Body of pancreas (tissue), 4 donors: Measurements from ENCODE around the gene KLK8. TPM values are rescaled to one million over a fixed set of nuclear protein-coding genes. Genes with fewer than 3 reads are reported as not detected.

Experiments used
- ATAC-seq: fragments of 150-250 bp; one replicate; pipeline ENCODE4 v1.9.1; 2016
- DNase-seq, 4 donors: peaks; one replicate each; pipeline ENCODE4 v3.0.0-alpha.2; 2019
- H3K27ac ChIP-seq, 4 donors: fragments of 200-600 bp; sonication (generic); 1 replicate in 3 of 4; 2 replicates in 1 of 4; pipeline versions ENCODE4 v1.5.1 to v1.6.1; 2016 to 2019; ENCODE audit warnings: mild to moderate bottlenecking in 1 of 4, mixed read lengths in 1 of 4, moderate library complexity in 1 of 4
- H3K27me3 ChIP-seq, 2 donors: fragments of 200-600 bp; sonication (generic); one replicate each; pipeline ENCODE4 v1.6.0; 2016; ENCODE audit warnings: mild to moderate bottlenecking in 1 of 2
- H3K36me3 ChIP-seq, 2 donors: fragments of 200-600 bp; sonication (generic); replicated peaks in 1 of 2; 2 replicates each; pipeline ENCODE4 v1.5.1; 2016; ENCODE audit warnings: low read depth in 2 of 2; ENCODE audit not compliant: insufficient read depth in 1 of 2
- H3K4me1 ChIP-seq: fragments of 200-600 bp; sonication (generic); one replicate; pipeline ENCODE4 v1.6.0; 2016
- H3K4me3 ChIP-seq, 2 donors: fragments of 200-600 bp; sonication (generic); 1 replicate in 1 of 2; 2 replicates in 1 of 2; pipeline ENCODE4 v1.5.1; 2016 to 2019
- H3K9me3 ChIP-seq, 3 donors: fragments of 200-600 bp; sonication (generic); 1 replicate in 2 of 3; 2 replicates in 1 of 3; pipeline ENCODE4 v1.5.1; 2016
- CTCF ChIP-seq, 7 experiments: fragments of 450-650 bp in 4 of 7; fragments of 200-600 bp in 3 of 7; sonication (generic) in 3 of 7; IDR thresholded peaks; one replicate each; pipeline ENCODE4 v1.5.1; 2016 to 2019; ENCODE audit warnings: antibody characterized with exemption in 7 of 7
- POLR2A ChIP-seq, 3 donors: fragments of 450-650 bp; IDR thresholded peaks; one replicate each; pipeline ENCODE4 v1.6.1; 2016; ENCODE audit warnings: antibody characterized with exemption in 3 of 3, mild to moderate bottlenecking in 2 of 3
- WGBS, 2 donors: methylation state at CpG; one replicate each; pipeline ENCODE4 v1.1.5; 2017; 5-methylcytosine and 5-hydroxymethylcytosine counted together
- intact Hi-C: fragments of 100-400 bp; cut with DNase I; formaldehyde crosslinking; loops from one replicate; pipeline ENCODE4 v1.15.1; 2023
- total RNA-seq, 2 donors: library from RNA; depleted of rRNA; stranded (reverse); fragments of >200 nt; gene quantifications; one replicate each; pipeline ENCODE4 v1.1.0, GENCODE V29; 2016

The KLK8 gene
- total RNA-seq, 2 donors from 2014 or later: not detected

GRCh38 chr19:51029718-51030117 lies 28.3 kb upstream of the KLK8 start:
- DNase-seq: no peak
- Histone ChIP-seq H3K4me1 (peaks cover 27% of the 10 kb centered on the region), H3K36me3 (no peaks in the 10 kb centered on the region), H3K4me3 (no peak overlapping the region), H3K9me3 (no peaks in the 10 kb centered on the region), H3K27ac (no peak overlapping the region), H3K27me3 (no peaks in the 10 kb centered on the region)
- no peak for TF ChIP-seq POLR2A (IDR thresholded peaks at IDR 0.05)
- no peak for TF ChIP-seq CTCF (IDR thresholded peaks at IDR 0.05)
- intact Hi-C loops: no loop called here
- ATAC-seq: no peak
- 67 to 75% methylated on average over 2 of the region's 2 CpGs for WGBS, 2 donors

- H3K9me3 ChIP-seq: no peaks in the 10 kb centered on the region
- DNase-seq (no peak), ATAC-seq (no peak)
- WGBS, 2 donors: 43 to 55% methylated on average over 5 of the region's 5 CpGs
- H3K4me3 ChIP-seq: no peak overlapping the region
- no peaks in the 10 kb centered on the region for H3K27me3 ChIP-seq
- peak overlapping the region in 2 of 4 donors; percentile 82 to 88 for H3K27ac ChIP-seq
- no peaks in the 10 kb centered on the region for H3K36me3 ChIP-seq
- no peak for TF ChIP-seq CTCF (IDR thresholded peaks at IDR 0.05)
- no peak for TF ChIP-seq POLR2A (IDR thresholded peaks at IDR 0.05)
- intact Hi-C loops: no loop called here
- peaks cover 29% of the 10 kb centered on the region for H3K4me1 ChIP-seq
These were observed 26.5 kb upstream of the KLK8 start for GRCh38 chr19:51027873-51028272.

- ATAC-seq: no peak
- Histone ChIP-seq H3K27me3 (no peaks in the 10 kb centered on the region), H3K27ac (peak overlapping the region; percentile 58 to 88 (median 74)), H3K36me3 (no peaks in the 10 kb centered on the region), H3K4me1 (peaks cover 32% of the 10 kb centered on the region), H3K9me3 (no peaks in the 10 kb centered on the region), H3K4me3 (no peak overlapping the region)
- DNase-seq: peak in 3 of 4 donors; percentile 38 to 56 (median 46)
- intact Hi-C loops: no loop called here
- TF ChIP-seq CTCF (IDR thresholded peaks at IDR 0.05): no peak
- peak in 1 of 3 donors; percentile 43 for TF ChIP-seq POLR2A (IDR thresholded peaks at IDR 0.05)
- WGBS, 2 donors: 34 to 42% methylated on average over 8 to 14 of the region's 14 CpGs
These were observed 25.9 kb upstream of the KLK8 start for GRCh38 chr19:51027126-51027806.

- ATAC-seq: peak; percentile 80
- intact Hi-C loops: no loop called here
- H3K4me3 ChIP-seq: peak within 1 kb of the TSS in 1 of 2 donors; percentile 38
- DNase-seq: peak; percentile 57 to 84 (median 70)
- TF ChIP-seq POLR2A (IDR thresholded peaks at IDR 0.05): peak; percentile 27 to 62 (median 49)
- no peak for TF ChIP-seq CTCF (IDR thresholded peaks at IDR 0.05)
- H3K27ac ChIP-seq: peak within 1 kb of the TSS; percentile 58 to 88 (median 74)
- H3K9me3 ChIP-seq: no peaks in the 10 kb centered on the region
- peaks cover 38% of the 10 kb centered on the region for H3K4me1 ChIP-seq
- 29 to 60% methylated on average over 4 of the region's 11 CpGs for WGBS, 2 donors
- H3K27me3 ChIP-seq: no peaks in the 10 kb centered on the region
- no peaks in the 10 kb centered on the region for H3K36me3 ChIP-seq
These were observed 25.1 kb upstream of the KLK8 start, which contains the start of gene KLK11 for GRCh38 chr19:51026554-51026831. KLK11 (minus strand) TSS chr19:51026616; CDS start chr19:51025631, 985 bp downstream.
